Renal pelvis (tissue), 4 donors: Measurements from ENCODE around the gene OR5A1. TPM values are rescaled to one million over a fixed set of nuclear protein-coding genes. Genes with fewer than 3 reads are reported as not detected.

Experiments
- DNase-seq: peaks from one replicate; pipeline ENCODE4 v3.0.0-alpha.2; 2013
- polyA plus RNA-seq, 3 donors: library from polyadenylated mRNA; unstranded; fragments of 120-200 nt; gene quantifications; one replicate each; pipeline ENCODE4 v1.2.1, GENCODE V29; 2013; ENCODE audit not compliant: insufficient read length in 3 of 3

The OR5A1 gene
- polyA plus RNA-seq, 3 donors: 0.01 to 0.07 TPM; not detected in 1

DNA sequence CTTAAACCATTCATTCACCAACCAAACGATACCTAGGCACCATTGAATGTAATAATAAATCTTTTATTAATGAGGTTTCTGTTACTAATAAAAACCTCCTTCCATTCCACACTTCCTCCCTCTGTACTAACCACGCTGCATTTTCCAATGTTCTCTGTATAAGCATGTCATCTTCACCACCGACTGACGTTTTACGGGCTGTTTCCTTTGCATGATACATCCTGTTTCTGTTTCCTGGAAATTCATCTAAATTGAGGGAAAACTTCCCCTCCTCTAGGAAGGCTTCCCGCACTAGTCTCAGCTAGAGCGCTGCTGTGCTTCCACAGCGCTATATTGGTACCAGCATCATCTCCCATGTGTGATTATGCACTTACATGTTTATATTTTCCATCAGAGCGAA, 38.9 kb downstream of the OR5A1 start:
- DNase-seq: no peak

DNA sequence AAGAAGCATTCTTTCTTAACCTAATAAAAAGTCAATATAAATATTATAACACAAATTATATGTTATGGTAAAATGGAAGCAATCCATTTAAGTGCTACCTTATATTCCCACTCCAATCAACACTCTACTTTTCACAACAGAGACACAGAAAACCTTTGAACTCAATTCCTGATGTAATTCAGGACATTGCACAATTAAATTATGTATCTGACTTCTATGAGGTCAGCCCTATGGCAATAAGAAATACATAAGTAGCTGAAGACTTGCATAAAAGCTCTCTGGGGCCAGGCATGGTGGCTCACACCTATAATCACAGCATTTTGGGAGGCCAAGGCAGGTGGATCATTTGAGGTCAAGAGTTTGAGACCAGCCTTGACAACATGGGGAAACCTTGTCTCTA, 43.6 kb downstream of the OR5A1 start:
- no peak for DNase-seq

DNA sequence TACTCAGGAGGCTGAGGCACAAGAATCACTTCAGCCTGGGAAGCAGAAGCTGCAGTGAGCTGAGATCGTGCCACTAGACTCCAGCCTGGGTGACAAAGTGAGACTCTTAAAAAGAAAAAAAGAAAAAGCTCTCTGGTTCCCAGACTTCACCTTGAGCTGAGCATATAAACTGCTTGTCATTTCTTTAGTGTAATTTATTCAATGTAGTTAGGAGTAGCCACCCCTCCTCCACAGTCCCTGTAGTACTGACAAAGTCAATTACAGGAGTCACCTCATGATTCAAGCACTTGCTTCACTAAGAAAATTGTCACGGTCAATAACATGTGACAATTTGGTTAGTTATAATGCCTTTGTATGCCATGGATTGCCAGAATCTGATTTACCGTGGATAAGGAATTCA, 44.1 kb downstream of the OR5A1 start:
- DNase-seq: peak; percentile 4

Other genes with a start within 250 kb of the OR5A1 start
- 1 to 10 TPM; 5.9 to 8.3 (median 7.7) TPM for gene MPEG1, start 223.5 kb upstream of the OR5A1 start, polyA plus RNA-seq
- under 1 TPM in 1 of 3 donors, not detected in 2; 0.01 TPM for gene OR5AN1, start 77.6 kb upstream of the OR5A1 start, polyA plus RNA-seq
- under 1 TPM in 2 of 3 donors, not detected in 1; 0.01 to 0.04 TPM for gene OR5A2, start 10.1 kb upstream of the OR5A1 start, polyA plus RNA-seq
- not detected for gene OR4D6, start 20.5 kb downstream of the OR5A1 start, polyA plus RNA-seq
- gene OR4D10, start 36.8 kb downstream of the OR5A1 start, polyA plus RNA-seq: not detected
- not detected for gene OR4D11, start 67.1 kb downstream of the OR5A1 start, polyA plus RNA-seq
- under 1 TPM; 0.01 to 0.06 (median 0.04) TPM for gene OR4D9, start 75.1 kb downstream of the OR5A1 start, polyA plus RNA-seq
- gene OSBP, start 179.3 kb downstream of the OR5A1 start, polyA plus RNA-seq: 10 to 100 TPM; 51.6 to 54.1 (median 52.3) TPM
- gene PATL1, start 232.6 kb downstream of the OR5A1 start, polyA plus RNA-seq: 10 to 100 TPM; 39.9 to 51.3 (median 43.7) TPM